ENCODE data around the gene NEMP1. TPM values are rescaled to one million over a fixed set of nuclear protein-coding genes. Genes with fewer than 3 reads are reported as not detected.
A peak's percentile ranks its signal among the peaks of the same experiment; 100 is the strongest.

Gene NEMP1
- polyA plus RNA-seq, 2 of the 4 experiments (the other 2 are of a cell fraction) = 12.7 to 28.4 TPM

- DNase-seq (ENCODE audit: low read depth in 1 of 2, low spot score in 1 of 2) (peak; percentile 89 to 97), ATAC-seq (peak; percentile 48 to 71), FAIRE-seq (no peak)
- H3K9me3 ChIP-seq = no peaks in the 10 kb centered on the region
- H3K4me1 ChIP-seq = peaks cover 19% of the 10 kb centered on the region
- H3K4me3 ChIP-seq = peak within 1 kb of the TSS; percentile 89
- POLR2A ChIA-PET = interaction anchor here (0.6 to 6.8 kb wide), 12 partner anchors 10 to 459 kb away, joined by 3 to 143 read pairs (median 6); partner anchors contain the start of genes BAZ2A, LRP1, NACA and NEMP1
- CTCF ChIA-PET = interaction anchor here (1.0 to 18.3 kb wide), 8 partner anchors 9 to 93 kb away, joined by 4 to 330 read pairs (median 8); partner anchors contain the start of genes NEMP1 and STAT6
- peak within 1 kb of the TSS; percentile 96 to 100 for H3K27ac ChIP-seq
- peak within 1 kb of the TSS; percentile 99 for H3K4me2 ChIP-seq
- 1% methylated on average over 28 of the region's 91 CpGs for WGBS (ENCODE audit: missing lambda C conversion rate)
- TF ChIP-seq EHMT2 (IDR thresholded peaks at IDR 0.05; ENCODE audit: low read depth) (no peak), JUN (IDR thresholded peaks at IDR 0.05) (peak; percentile 10 to 71; a peak in 3 of 5 replicates), JUNB (IDR thresholded peaks at IDR 0.05) (no peak), EP300 (IDR thresholded peaks at IDR 0.05) (no peak), POLR2A (IDR thresholded peaks at IDR 0.05; ENCODE audit: low read length) (peak; percentile 67), ATOH8 (CRISPR knock-in tag; IDR thresholded peaks at IDR 0.05; ENCODE audit: low read depth) (peak; percentile 13; the same call in 1 of the 2 replicates), CBX8 (IDR thresholded peaks at IDR 0.05) (no peak), PHF8 (IDR thresholded peaks at IDR 0.05; ENCODE audit: borderline replicate concordance, low read depth) (peak; percentile 54), ZC3H11A (IDR thresholded peaks at IDR 0.05) (no peak; the same call in 1 of the 2 replicates), HES2 (IDR thresholded peaks at IDR 0.05) (no peak), USF2 (IDR thresholded peaks at IDR 0.05) (peak; percentile 84), MAZ (IDR thresholded peaks at IDR 0.05; ENCODE audit: borderline replicate concordance, low read depth, low read length) (no peak), GATA3 (IDR thresholded peaks at IDR 0.05; ENCODE audit: borderline replicate concordance) (peak; percentile 50), CBX2 (IDR thresholded peaks at IDR 0.05; ENCODE audit: borderline replicate concordance, low read depth) (no peak), FOSB (CRISPR knock-in tag; IDR thresholded peaks at IDR 0.05) (0 out of 2 replicates have a peak, but pooled peaks have one; percentile 89), HOXB5 (CRISPR knock-in tag; IDR thresholded peaks at IDR 0.05) (0 out of 2 replicates have a peak, but pooled peaks have one; percentile 70), SMC3 (IDR thresholded peaks at IDR 0.05) (no peak), SREBF2 (IDR thresholded peaks at IDR 0.05) (no peak), NR3C1 (IDR thresholded peaks at IDR 0.05) (no peak), FOSL2 (IDR thresholded peaks at IDR 0.05) (no peak), FOSL2 (CRISPR knock-in tag; IDR thresholded peaks at IDR 0.05) (no peak), RNF2 (IDR thresholded peaks at IDR 0.05; ENCODE audit: borderline replicate concordance, low read depth) (0 out of 2 replicates have a peak, but pooled peaks have one; percentile 28), HEYL (CRISPR knock-in tag; IDR thresholded peaks at IDR 0.05) (no peak), CTCF (IDR thresholded peaks at IDR 0.05) (no peak), ZSCAN20 (CRISPR knock-in tag; IDR thresholded peaks at IDR 0.05) (peak; percentile 48; the same call in 1 of the 2 replicates), RARB (CRISPR knock-in tag; IDR thresholded peaks at IDR 0.05) (peak; percentile 66; the same call in 1 of the 2 replicates), CHD2 (IDR thresholded peaks at IDR 0.05; ENCODE audit: low read length, partially characterized antibody) (no peak), FOXS1 (CRISPR knock-in tag; IDR thresholded peaks at IDR 0.05) (0 out of 2 replicates have a peak, but pooled peaks have one; percentile 2), RAD21 (conservative IDR thresholded peaks at IDR 0.05 in 1 of 2, IDR thresholded peaks at IDR 0.05 in 1 of 2) (no peak), ESRRA (IDR thresholded peaks at IDR 0.05; ENCODE audit: borderline replicate concordance, low read length) (no peak), KDM1A (IDR thresholded peaks at IDR 0.05; ENCODE audit: low read depth) (peak; percentile 26; the same call in 1 of the 2 replicates), MAFK (IDR thresholded peaks at IDR 0.05; ENCODE audit: partially characterized antibody) (no peak), NPAS2 (CRISPR knock-in tag; IDR thresholded peaks at IDR 0.05; ENCODE audit: borderline replicate concordance) (peak; percentile 84), BCL3 (IDR thresholded peaks at IDR 0.05) (no peak; the same call in 2 of the 3 replicates), TP53 (CRISPR knock-in tag; IDR thresholded peaks at IDR 0.05) (no peak)
Observed at GRCh38 chr12:57088354-57089270, 10.0 kb upstream of the NEMP1 start, which contains the start of gene NAB2. Gene NAB2, plus strand, starts transcription at chr12:57089114. Its CDS starts 158 bp downstream, at chr12:57089272.
